Ovary (tissue), 3 donors: ENCODE measurements around the gene COL18A1.

ENCODE experiments used
- EP300 ChIP-seq: sonication (generic); formaldehyde crosslinking; IDR thresholded peaks from one replicate; pipeline ENCODE4 v1.6.1; 2017; ENCODE audit warnings: antibody characterized with exemption
- POLR2A ChIP-seq: fragments of 450-650 bp; IDR thresholded peaks from one replicate; pipeline ENCODE4 v1.6.1; 2017; ENCODE audit warnings: antibody characterized with exemption, mild to moderate bottlenecking, moderate library complexity
- TF ChIP-seq, protein P1 (sequence below), 3 donors: fragments of 450-650 bp in 2 of 3; fragments of 200-600 bp in 1 of 3; IDR thresholded peaks; one replicate each; pipeline versions ENCODE4 v1.5.1 to v1.8.0; 2016 to 2022; ENCODE audit warnings: antibody characterized with exemption in 3 of 3, mild to moderate bottlenecking in 1 of 3
- donor health status: DM: no; HTN: no; CAD: no.

DNA sequence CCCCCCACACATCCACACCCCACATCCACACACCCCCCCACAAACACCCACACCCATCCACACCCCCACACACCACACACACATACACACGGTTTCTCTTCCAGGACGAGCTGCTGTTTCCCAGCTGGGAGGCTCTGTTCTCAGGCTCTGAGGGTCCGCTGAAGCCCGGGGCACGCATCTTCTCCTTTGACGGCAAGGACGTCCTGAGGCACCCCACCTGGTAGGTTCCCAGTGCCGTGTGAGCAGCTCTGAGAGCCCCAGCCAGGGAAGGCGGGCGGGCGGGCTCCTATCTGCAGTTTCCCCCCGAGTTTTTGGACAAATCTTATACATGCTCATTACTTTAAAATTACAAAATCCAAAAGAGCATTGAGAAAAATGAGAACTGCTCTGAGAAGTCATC, 106.0 kb downstream of the COL18A1 start:
- TF ChIP-seq, protein P1, sequence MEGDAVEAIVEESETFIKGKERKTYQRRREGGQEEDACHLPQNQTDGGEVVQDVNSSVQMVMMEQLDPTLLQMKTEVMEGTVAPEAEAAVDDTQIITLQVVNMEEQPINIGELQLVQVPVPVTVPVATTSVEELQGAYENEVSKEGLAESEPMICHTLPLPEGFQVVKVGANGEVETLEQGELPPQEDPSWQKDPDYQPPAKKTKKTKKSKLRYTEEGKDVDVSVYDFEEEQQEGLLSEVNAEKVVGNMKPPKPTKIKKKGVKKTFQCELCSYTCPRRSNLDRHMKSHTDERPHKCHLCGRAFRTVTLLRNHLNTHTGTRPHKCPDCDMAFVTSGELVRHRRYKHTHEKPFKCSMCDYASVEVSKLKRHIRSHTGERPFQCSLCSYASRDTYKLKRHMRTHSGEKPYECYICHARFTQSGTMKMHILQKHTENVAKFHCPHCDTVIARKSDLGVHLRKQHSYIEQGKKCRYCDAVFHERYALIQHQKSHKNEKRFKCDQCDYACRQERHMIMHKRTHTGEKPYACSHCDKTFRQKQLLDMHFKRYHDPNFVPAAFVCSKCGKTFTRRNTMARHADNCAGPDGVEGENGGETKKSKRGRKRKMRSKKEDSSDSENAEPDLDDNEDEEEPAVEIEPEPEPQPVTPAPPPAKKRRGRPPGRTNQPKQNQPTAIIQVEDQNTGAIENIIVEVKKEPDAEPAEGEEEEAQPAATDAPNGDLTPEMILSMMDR (IDR thresholded peaks at IDR 0.05): no peak
- TF ChIP-seq POLR2A (no peak), EP300 (no peak)
